NCI-H82 (cell line): ENCODE data around the gene IFIT3.
"Not testable (repeated sequence)": the region's sequence is repeated elsewhere in the genome, so short reads cannot be mapped to it uniquely, and the experiment has no call there.

Experiments
- DNase-seq: peaks from one replicate; lab custom pipeline; 2025; lab: John Stamatoyannopoulos, UW

IFIT3 gene

GRCh38 chr10:89336241-89336640 lies 8.4 kb downstream of the IFIT3 start:
- DNase-seq: no peak

- DNase-seq: no peak
These were observed 9.7 kb downstream of the IFIT3 start for GRCh38 chr10:89337484-89337883.

GRCh38 chr10:89338713-89339112 lies 10.9 kb downstream of the IFIT3 start:
- no peak for DNase-seq

- DNase-seq: no peak
These were observed 12.1 kb downstream of the IFIT3 start for GRCh38 chr10:89339875-89340274.

GRCh38 chr10:89341649-89342048 lies 13.9 kb downstream of the IFIT3 start:
- DNase-seq: no peak

- no peak for DNase-seq
These were observed 14.6 kb downstream of the IFIT3 start for GRCh38 chr10:89342206-89342958.

- DNase-seq: no peak
These were observed 15.4 kb downstream of the IFIT3 start for GRCh38 chr10:89343089-89343767.

GRCh38 chr10:89344156-89344555 lies 16.4 kb downstream of the IFIT3 start:
- no peak for DNase-seq

- no peak for DNase-seq
These were observed 17.7 kb downstream of the IFIT3 start for GRCh38 chr10:89345367-89346000.

- no peak for DNase-seq
These were observed 18.8 kb downstream of the IFIT3 start for GRCh38 chr10:89346405-89347254.

- DNase-seq: no peak
These were observed 20.1 kb downstream of the IFIT3 start for GRCh38 chr10:89347701-89348457.

- DNase-seq: no peak
These were observed 20.7 kb downstream of the IFIT3 start for GRCh38 chr10:89348481-89348880.

- DNase-seq: no peak
These were observed 21.2 kb downstream of the IFIT3 start for GRCh38 chr10:89348975-89349374.

- DNase-seq: not testable (repeated sequence)
These were observed 23.0 kb downstream of the IFIT3 start for GRCh38 chr10:89350631-89351315.

GRCh38 chr10:89351412-89351779 lies 23.6 kb downstream of the IFIT3 start:
- no peak for DNase-seq

GRCh38 chr10:89351780-89352597 lies 24.2 kb downstream of the IFIT3 start:
- DNase-seq: no peak

- no peak for DNase-seq
These were observed 25.0 kb downstream of the IFIT3 start for GRCh38 chr10:89352802-89353201.

GRCh38 chr10:89355394-89355931 lies 27.7 kb downstream of the IFIT3 start:
- no peak for DNase-seq

GRCh38 chr10:89357096-89357495 lies 29.3 kb downstream of the IFIT3 start:
- DNase-seq: no peak

- DNase-seq: no peak
These were observed 30.2 kb downstream of the IFIT3 start for GRCh38 chr10:89357975-89358374.
